C4-2B (cell line): ENCODE data around the gene AGPS.
"Not testable (repeated sequence)": the region's sequence is repeated elsewhere in the genome, so short reads cannot be mapped to it uniquely, and the experiment has no call there.

ENCODE experiments used
- ZFX ChIP-seq: fragments of 450-650 bp; IDR thresholded peaks from 2 replicates; pipeline ENCODE4 v1.6.1; 2017
- TF ChIP-seq, protein P1 (sequence below): fragments of 450-650 bp; conservative IDR thresholded peaks from 2 replicates; pipeline ENCODE4 v1.5.1; 2017; ENCODE audit warnings: mild to moderate bottlenecking

GRCh38 chr2:177365764-177366163 lies 26.8 kb upstream of the AGPS start:
- TF ChIP-seq, protein P1, sequence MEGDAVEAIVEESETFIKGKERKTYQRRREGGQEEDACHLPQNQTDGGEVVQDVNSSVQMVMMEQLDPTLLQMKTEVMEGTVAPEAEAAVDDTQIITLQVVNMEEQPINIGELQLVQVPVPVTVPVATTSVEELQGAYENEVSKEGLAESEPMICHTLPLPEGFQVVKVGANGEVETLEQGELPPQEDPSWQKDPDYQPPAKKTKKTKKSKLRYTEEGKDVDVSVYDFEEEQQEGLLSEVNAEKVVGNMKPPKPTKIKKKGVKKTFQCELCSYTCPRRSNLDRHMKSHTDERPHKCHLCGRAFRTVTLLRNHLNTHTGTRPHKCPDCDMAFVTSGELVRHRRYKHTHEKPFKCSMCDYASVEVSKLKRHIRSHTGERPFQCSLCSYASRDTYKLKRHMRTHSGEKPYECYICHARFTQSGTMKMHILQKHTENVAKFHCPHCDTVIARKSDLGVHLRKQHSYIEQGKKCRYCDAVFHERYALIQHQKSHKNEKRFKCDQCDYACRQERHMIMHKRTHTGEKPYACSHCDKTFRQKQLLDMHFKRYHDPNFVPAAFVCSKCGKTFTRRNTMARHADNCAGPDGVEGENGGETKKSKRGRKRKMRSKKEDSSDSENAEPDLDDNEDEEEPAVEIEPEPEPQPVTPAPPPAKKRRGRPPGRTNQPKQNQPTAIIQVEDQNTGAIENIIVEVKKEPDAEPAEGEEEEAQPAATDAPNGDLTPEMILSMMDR = not testable (repeated sequence)
- not testable (repeated sequence) for TF ChIP-seq ZFX
